ENCODE measurements around the gene DDX31. TPM values are rescaled to one million over a fixed set of nuclear protein-coding genes. Genes with fewer than 3 reads are reported as not detected.

Gene DDX31
- total and polyA plus RNA-seq, 9 donors, result 9.7 to 19.6 (median 14.1) TPM

DNA sequence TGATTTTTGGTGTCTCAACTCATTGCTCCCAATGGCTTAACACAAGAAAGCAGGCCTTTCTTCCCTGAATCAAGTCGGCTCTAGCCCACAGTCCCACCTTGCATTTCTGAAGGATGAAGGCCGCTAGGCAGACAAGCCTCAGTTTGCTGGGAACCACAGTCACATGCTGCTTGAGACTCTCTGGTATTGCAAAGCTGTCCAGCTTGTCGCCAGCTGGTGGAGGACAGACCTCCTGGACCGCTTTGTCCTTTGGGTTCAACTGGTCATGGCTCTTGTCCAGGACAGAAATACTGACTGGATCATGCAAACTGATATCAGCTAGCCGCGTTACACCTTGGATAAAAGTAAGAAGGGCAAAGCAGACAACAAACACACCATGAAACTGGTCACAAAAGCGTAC is 23.1 kb downstream of the DDX31 start:
- H3K4me3 ChIP-seq, result no peak overlapping the region
- no peak for DNase-seq
- H3K27ac ChIP-seq, result no peak overlapping the region
- intact Hi-C loops (cut with DNase I), result no loop called here
- TF ChIP-seq POLR2A (IDR thresholded peaks at IDR 0.05) (no peak), EP300 (IDR thresholded peaks at IDR 0.05) (no peak)
- TF ChIP-seq, protein P1, sequence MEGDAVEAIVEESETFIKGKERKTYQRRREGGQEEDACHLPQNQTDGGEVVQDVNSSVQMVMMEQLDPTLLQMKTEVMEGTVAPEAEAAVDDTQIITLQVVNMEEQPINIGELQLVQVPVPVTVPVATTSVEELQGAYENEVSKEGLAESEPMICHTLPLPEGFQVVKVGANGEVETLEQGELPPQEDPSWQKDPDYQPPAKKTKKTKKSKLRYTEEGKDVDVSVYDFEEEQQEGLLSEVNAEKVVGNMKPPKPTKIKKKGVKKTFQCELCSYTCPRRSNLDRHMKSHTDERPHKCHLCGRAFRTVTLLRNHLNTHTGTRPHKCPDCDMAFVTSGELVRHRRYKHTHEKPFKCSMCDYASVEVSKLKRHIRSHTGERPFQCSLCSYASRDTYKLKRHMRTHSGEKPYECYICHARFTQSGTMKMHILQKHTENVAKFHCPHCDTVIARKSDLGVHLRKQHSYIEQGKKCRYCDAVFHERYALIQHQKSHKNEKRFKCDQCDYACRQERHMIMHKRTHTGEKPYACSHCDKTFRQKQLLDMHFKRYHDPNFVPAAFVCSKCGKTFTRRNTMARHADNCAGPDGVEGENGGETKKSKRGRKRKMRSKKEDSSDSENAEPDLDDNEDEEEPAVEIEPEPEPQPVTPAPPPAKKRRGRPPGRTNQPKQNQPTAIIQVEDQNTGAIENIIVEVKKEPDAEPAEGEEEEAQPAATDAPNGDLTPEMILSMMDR (IDR thresholded peaks at IDR 0.05), result no peak
- H3K4me1 ChIP-seq (ENCODE audit: insufficient read depth), result no peaks in the 10 kb centered on the region
- H3K27me3 ChIP-seq, result no peaks in the 10 kb centered on the region
- H3K36me3 ChIP-seq, result no peaks in the 10 kb centered on the region
- H3K9me3 ChIP-seq, result no peaks in the 10 kb centered on the region
- WGBS, 3 donors, result 87 to 91% (median 90%) methylated on average over 7 of the region's 7 CpGs

DNA sequence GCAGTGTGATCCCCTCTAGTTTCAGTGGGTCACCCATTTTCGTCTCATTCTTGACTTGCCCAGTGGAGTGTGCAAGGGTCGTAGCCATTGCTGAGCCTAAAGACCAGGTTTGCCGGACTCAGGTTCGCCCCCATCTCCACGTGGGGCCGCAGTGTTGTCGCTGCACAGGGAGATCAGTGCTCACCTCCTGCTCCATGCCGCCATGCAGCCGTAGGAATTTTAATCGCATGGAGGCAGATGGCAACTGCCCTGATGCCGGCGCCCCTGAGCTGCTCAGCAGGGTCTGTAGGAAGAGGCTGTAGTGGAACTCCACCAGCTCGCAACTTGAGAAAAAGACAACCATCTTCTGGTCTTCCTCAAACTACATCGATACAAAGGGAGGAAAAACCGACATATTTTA is 24.1 kb downstream of the DDX31 start:
- no peaks in the 10 kb centered on the region for H3K4me1 ChIP-seq (ENCODE audit: insufficient read depth)
- no peak overlapping the region for H3K4me3 ChIP-seq
- no peaks in the 10 kb centered on the region for H3K9me3 ChIP-seq
- no peak for DNase-seq
- intact Hi-C loops (cut with DNase I), result no loop called here
- H3K27me3 ChIP-seq, result no peaks in the 10 kb centered on the region
- TF ChIP-seq, protein P1 (IDR thresholded peaks at IDR 0.05), result no peak
- no peak for TF ChIP-seq POLR2A (IDR thresholded peaks at IDR 0.05)
- no peak for TF ChIP-seq EP300 (IDR thresholded peaks at IDR 0.05)
- 93 to 96% (median 94%) methylated on average over 15 of the region's 15 CpGs for WGBS, 3 donors
- H3K27ac ChIP-seq, result no peak overlapping the region
- H3K36me3 ChIP-seq, result no peaks in the 10 kb centered on the region

- H3K9me3 ChIP-seq, result no peaks in the 10 kb centered on the region
- TF ChIP-seq EP300 (IDR thresholded peaks at IDR 0.05), result no peak
- TF ChIP-seq, protein P1 (IDR thresholded peaks at IDR 0.05), result no peak
- no peak for TF ChIP-seq POLR2A (IDR thresholded peaks at IDR 0.05)
- H3K36me3 ChIP-seq, result no peaks in the 10 kb centered on the region
- H3K27ac ChIP-seq, result no peak overlapping the region
- no peaks in the 10 kb centered on the region for H3K27me3 ChIP-seq
- H3K4me3 ChIP-seq, result no peak overlapping the region
- H3K4me1 ChIP-seq (ENCODE audit: insufficient read depth), result no peaks in the 10 kb centered on the region
- DNase-seq, result no peak
- intact Hi-C loops (cut with DNase I), result no loop called here
- 96 to 99% (median 98%) methylated on average over 8 of the region's 8 CpGs for WGBS, 3 donors
These were observed 24.5 kb downstream of the DDX31 start for GRCh38 chr9:132645306-132645705.

DNA sequence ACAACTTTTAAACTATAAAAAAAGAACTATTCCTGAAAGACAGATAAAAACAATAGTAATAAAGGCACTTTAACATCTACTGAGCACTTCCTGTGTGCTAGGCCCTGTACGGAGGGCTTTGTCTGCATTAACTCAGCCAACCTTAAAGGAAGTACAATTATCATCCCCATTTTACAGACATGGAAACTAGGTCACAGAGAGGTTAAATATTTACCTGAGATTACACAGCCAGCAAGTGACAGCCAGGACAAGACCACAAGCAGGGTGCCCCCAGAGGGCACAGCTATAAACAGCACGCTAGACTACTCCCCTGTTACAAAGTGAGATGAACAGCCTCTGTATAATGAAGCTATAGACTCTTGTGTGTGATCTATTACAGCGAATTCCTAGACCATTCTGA is 25.5 kb downstream of the DDX31 start:
- intact Hi-C loops (cut with DNase I), result no loop called here
- DNase-seq, result no peak
- Histone ChIP-seq H3K36me3 (no peaks in the 10 kb centered on the region), H3K4me3 (no peak overlapping the region), H3K27ac (no peak overlapping the region), H3K9me3 (no peaks in the 10 kb centered on the region), H3K4me1 (ENCODE audit: insufficient read depth) (no peaks in the 10 kb centered on the region), H3K27me3 (no peaks in the 10 kb centered on the region)
- WGBS, 3 donors, result 87 to 90% (median 89%) methylated on average over 3 of the region's 3 CpGs
- TF ChIP-seq EP300 (IDR thresholded peaks at IDR 0.05) (no peak), POLR2A (IDR thresholded peaks at IDR 0.05) (no peak)
- TF ChIP-seq, protein P1 (IDR thresholded peaks at IDR 0.05), result no peak

- Histone ChIP-seq H3K36me3 (no peaks in the 10 kb centered on the region), H3K4me1 (ENCODE audit: insufficient read depth) (no peaks in the 10 kb centered on the region)
- WGBS, 3 donors, result 74 to 79% (median 78%) methylated on average over 4 of the region's 4 CpGs
These were observed 28.6 kb downstream of the DDX31 start for GRCh38 chr9:132641216-132641615.

More at GRCh38 chr9:132641216-132641615, 28.6 kb downstream of the DDX31 start:
- no peak overlapping the region for H3K27ac ChIP-seq
- TF ChIP-seq EP300 (IDR thresholded peaks at IDR 0.05), result no peak
- TF ChIP-seq, protein P1 (IDR thresholded peaks at IDR 0.05), result no peak
- TF ChIP-seq POLR2A (IDR thresholded peaks at IDR 0.05), result no peak
- H3K9me3 ChIP-seq, result no peaks in the 10 kb centered on the region
- H3K27me3 ChIP-seq, result no peaks in the 10 kb centered on the region
- no peak for DNase-seq
- H3K4me3 ChIP-seq, result no peak overlapping the region
- intact Hi-C loops (cut with DNase I), result no loop called here
